GM12878 (cell line): ENCODE results near the gene TMED3. TPM values are rescaled to one million over a fixed set of nuclear protein-coding genes. Genes with fewer than 3 reads are reported as not detected.

ENCODE experiments used
- ATAC-seq: fragments of 200-7000 bp; cut with Tn5 transposase; 3 replicates; pipeline ENCODE4 v1.9.1; 2020; ENCODE audit warnings: mild to moderate bottlenecking, moderate library complexity
- BruUV-seq: library from RNA; stranded (reverse); fragments of 400-500 nt; replicated peaks from 2 replicates; lab custom pipeline; 2021; lab: Mats Ljungman, UMichigan
- CTCF ChIA-PET: fragments of 300-600 bp; sonication (Branson Sonifier 250); formaldehyde crosslinking; extraction: SDS; loops from one replicate; lab custom pipeline; 2021; ENCODE audit warnings: inconsistent platforms; lab: Yijun Ruan, JAX
- POLR2A ChIA-PET: fragments of 350-600 bp; formaldehyde crosslinking; extraction: SDS; loops from one replicate; lab custom pipeline; 2021; ENCODE audit warnings: inconsistent platforms; lab: Charles Lee
- RAD21 ChIA-PET: fragments of 300-600 bp; sonication (Branson Sonifier 250); formaldehyde crosslinking; loops from one replicate; lab custom pipeline; 2023; ENCODE audit warnings: antibody characterized with exemption; ENCODE audit not compliant: unreplicated experiment; lab: Charles Lee
- SMC1A ChIA-PET: fragments of 300-600 bp; sonication (Branson Sonifier 250); formaldehyde crosslinking; loops from one replicate; lab custom pipeline; 2023; ENCODE audit not compliant: unreplicated experiment, uncharacterized antibody; lab: Charles Lee
- DNase-seq: peaks from one replicate; pipeline ENCODE4 v3.0.0-alpha.2; 2011; ENCODE audit warnings: low read depth, low spot score
- FAIRE-seq: peaks from 3 replicates; lab custom pipeline; 2011; peaks lifted over from hg19 to GRCh38; lab: Jason Lieb, UNC
- H2AFZ ChIP-seq: 2 replicates; pipeline ENCODE4 v1.6.0; 2011; ENCODE audit warnings: low read depth, low read length, control low read depth; ENCODE audit not compliant: control insufficient read depth
- H3K27ac ChIP-seq: 2 replicates; pipeline ENCODE4 v1.5.1; 2011; ENCODE audit warnings: control low read depth; ENCODE audit not compliant: control insufficient read depth, insufficient read depth
- H3K27me3 ChIP-seq, 2 experiments: replicated peaks in 1 of 2; 2 replicates each; pipeline versions ENCODE4 v1.6.0 to v1.6.1; 2011; ENCODE audit warnings: low read length in 1 of 2; ENCODE audit not compliant: control insufficient read depth in 2 of 2, insufficient read depth in 2 of 2
- H3K36me3 ChIP-seq, 2 experiments: 2 replicates each; pipeline ENCODE4 v1.5.1; 2011; ENCODE audit warnings: low read length in 1 of 2; ENCODE audit not compliant: control insufficient read depth in 2 of 2, insufficient read depth in 2 of 2
- H3K4me1 ChIP-seq: 2 replicates; pipeline ENCODE4 v1.6.1; 2011; ENCODE audit warnings: mild to moderate bottlenecking, low read length, moderate library complexity, mixed read lengths; ENCODE audit not compliant: control insufficient read depth, insufficient read depth
- H3K4me2 ChIP-seq: 2 replicates; pipeline ENCODE4 v1.6.0; 2011; ENCODE audit warnings: control low read depth; ENCODE audit not compliant: control insufficient read depth, insufficient read depth
- H3K4me3 ChIP-seq: fragments of 200-600 bp; sonication (generic); 2 replicates; pipeline ENCODE4 v1.5.1; 2016
- H3K79me2 ChIP-seq: 2 replicates; pipeline ENCODE4 v1.6.0; 2011; ENCODE audit warnings: low read length; ENCODE audit not compliant: control insufficient read depth, insufficient read depth
- H3K9ac ChIP-seq: 2 replicates; pipeline ENCODE4 v1.8.0; 2011; ENCODE audit warnings: low read length, control low read depth, mixed read lengths; ENCODE audit not compliant: control insufficient read depth, insufficient read depth
- H3K9me3 ChIP-seq: replicated peaks from 3 replicates; pipeline ENCODE4 v1.5.1; 2011; ENCODE audit warnings: mild to moderate bottlenecking, low read length; ENCODE audit not compliant: control insufficient read depth, insufficient read depth
- H4K20me1 ChIP-seq: 2 replicates; pipeline ENCODE4 v1.6.0; 2011; ENCODE audit not compliant: control insufficient read depth, insufficient read depth
- CHD2 ChIP-seq: IDR thresholded peaks from 2 replicates; pipeline ENCODE4 v1.6.1; 2011; ENCODE audit warnings: low read depth, low read length, improper control_type of control experiment, borderline replicate concordance
- JUND ChIP-seq: IDR thresholded peaks from 2 replicates; pipeline ENCODE4 v1.6.1; 2012; ENCODE audit warnings: low read depth, mild to moderate bottlenecking, low read length, improper control_type of control experiment, moderate library complexity
- KAT2A ChIP-seq: conservative IDR thresholded peaks from 2 replicates; pipeline ENCODE4 v1.6.1; 2011; ENCODE audit warnings: low read depth, low read length; ENCODE audit not compliant: control insufficient read depth
- MYB ChIP-seq: fragments of 150-350 bp; IDR thresholded peaks from 2 replicates; pipeline ENCODE4 v1.6.1; 2014; ENCODE audit warnings: mild to moderate bottlenecking, low read depth, low read length, borderline replicate concordance
- RFX5 ChIP-seq: IDR thresholded peaks from 2 replicates; pipeline ENCODE4 v1.6.1; 2011; ENCODE audit warnings: low read depth, low read length, improper control_type of control experiment
- SUPT20H ChIP-seq: IDR thresholded peaks from 2 replicates; pipeline ENCODE4 v1.6.1; 2011; ENCODE audit warnings: low read depth, mild to moderate bottlenecking, low read length, moderate library complexity, borderline replicate concordance; ENCODE audit not compliant: control insufficient read depth
- ZBTB40 ChIP-seq: fragments of 450-650 bp; IDR thresholded peaks from 2 replicates; pipeline ENCODE4 v1.6.1; 2016; ENCODE audit warnings: mild to moderate bottlenecking, moderate library complexity, borderline replicate concordance
- WGBS: methylation state at CpG from one replicate; pipeline ENCODE4 v1.1.6; 2016; ENCODE audit warnings: low lambda C conversion rate; ENCODE audit not compliant: insufficient replicate concordance, insufficient coverage; ENCODE audit errors: missing lambda C conversion rate; 5-methylcytosine and 5-hydroxymethylcytosine counted together
- in situ Hi-C: fragments of 300-500 bp; cut with MboI; formaldehyde crosslinking; loops from 9 replicates; pipeline ENCODE4 v1.14.3; 2018; ENCODE audit warnings: mixed read lengths
- intact Hi-C: fragments of 100-400 bp; cut with micrococcal nuclease; formaldehyde crosslinking; loops from one replicate; pipeline ENCODE4 v1.14.2; 2022; ENCODE audit not compliant: unreplicated experiment
- polyA plus RNA-seq, 11 experiments: library from polyadenylated mRNA; depleted of rRNA in 4 of 11; unstranded in 6 of 11; stranded (reverse) in 5 of 11; fragments of >200 nt; fragmentation: Nextera tagmentation in 4 of 11; fragmentation: Illumina TruSeq in 1 of 11; extraction: Ambion mirVana in 4 of 11; extraction: Trizol in 1 of 11; gene quantifications; 1 replicate in 1 of 11; 2 replicates in 10 of 11; pipeline versions ENCODE4 v1.2.1 to v1.2.3, GENCODE V29; 2011 to 2016; ENCODE audit warnings: inconsistent platforms in 2 of 11, missing spikeins in 2 of 11, low read depth in 1 of 11
- total RNA-seq, 4 experiments: library from RNA; depleted of rRNA in 3 of 4; stranded (reverse); fragments of >200 nt in 3 of 4; fragmentation: Illumina TruSeq in 1 of 4; extraction: Trizol in 1 of 4; gene quantifications; 2 replicates each; pipeline versions ENCODE4 v1.2.1 to v1.2.3, GENCODE V29; 2013 to 2021
- TF ChIP-seq, protein P1 (sequence below): IDR thresholded peaks from 2 replicates; pipeline ENCODE4 v1.6.1; 2011; ENCODE audit warnings: mild to moderate bottlenecking, low read depth, low read length, moderate library complexity; ENCODE audit not compliant: insufficient replicate concordance

TMED3 gene
- total and polyA plus RNA-seq, 10 of the 15 experiments (the other 5 are each of a cell fraction or from before 2014, with no cell fraction given), result 7.6 to 95.8 (median 54.9) TPM

DNA sequence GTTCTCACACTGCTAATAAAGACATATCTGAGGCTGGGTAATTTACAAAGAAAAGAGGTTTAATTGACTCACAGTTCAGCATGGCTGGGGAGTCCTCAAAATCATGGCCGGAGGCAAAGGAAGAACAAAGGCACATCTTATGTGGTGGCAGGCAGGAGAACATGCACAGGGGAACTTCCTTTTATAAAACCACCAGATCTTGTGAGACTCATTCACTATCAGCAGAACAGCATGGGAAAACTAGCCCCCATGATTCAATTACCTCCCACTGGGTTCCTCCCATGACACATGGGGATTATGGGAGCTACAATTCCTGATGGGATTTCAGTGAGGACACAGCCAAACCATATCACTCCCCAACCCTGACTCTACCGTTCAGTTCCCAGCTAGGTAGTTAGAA lies 61.5 kb downstream of the TMED3 start:
- intact Hi-C loops (no loop called here), in situ Hi-C loops (no loop called here)
- ChIA-PET CTCF (interaction anchor here (1.0 to 2.0 kb wide), 3 partner anchors 9 to 224 kb away, joined by 4 to 13 read pairs (median 4); no protein-coding TSS in a partner anchor), POLR2A (no interaction called here), SMC1A (interaction anchor here (0.6 to 1.2 kb wide), 2 partner anchors 9 to 32 kb away, joined by 3 read pairs; no protein-coding TSS in a partner anchor), RAD21 (no interaction called here)
- no peaks in the 10 kb centered on the region for H3K9me3 ChIP-seq
- FAIRE-seq (no peak), DNase-seq (no peak), ATAC-seq (no peak)
- H2AFZ ChIP-seq, result no peak overlapping the region
- H3K4me1 ChIP-seq, result no peaks in the 10 kb centered on the region
- H3K9ac ChIP-seq, result no peak overlapping the region
- no TSS peak for BruUV-seq
- H4K20me1 ChIP-seq, result no peaks in the 10 kb centered on the region
- H3K4me2 ChIP-seq, result no peak overlapping the region
- no peaks in the 10 kb centered on the region for H3K79me2 ChIP-seq
- no peaks in the 10 kb centered on the region for H3K27me3 ChIP-seq
- no peak overlapping the region for H3K4me3 ChIP-seq
- TF ChIP-seq RFX5 (no peak), MYB (no peak), KAT2A (no peak), JUND (no peak), ZBTB40 (no peak), CHD2 (no peak), SUPT20H (no peak)
- TF ChIP-seq, protein P1, sequence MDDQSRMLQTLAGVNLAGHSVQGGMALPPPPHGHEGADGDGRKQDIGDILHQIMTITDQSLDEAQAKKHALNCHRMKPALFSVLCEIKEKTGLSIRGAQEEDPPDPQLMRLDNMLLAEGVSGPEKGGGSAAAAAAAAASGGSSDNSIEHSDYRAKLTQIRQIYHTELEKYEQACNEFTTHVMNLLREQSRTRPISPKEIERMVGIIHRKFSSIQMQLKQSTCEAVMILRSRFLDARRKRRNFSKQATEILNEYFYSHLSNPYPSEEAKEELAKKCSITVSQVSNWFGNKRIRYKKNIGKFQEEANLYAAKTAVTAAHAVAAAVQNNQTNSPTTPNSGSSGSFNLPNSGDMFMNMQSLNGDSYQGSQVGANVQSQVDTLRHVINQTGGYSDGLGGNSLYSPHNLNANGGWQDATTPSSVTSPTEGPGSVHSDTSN, result no peak
- 55% methylated on average over 2 of the region's 2 CpGs for WGBS
- H3K36me3 ChIP-seq, result no peaks in the 10 kb centered on the region
- no peak overlapping the region for H3K27ac ChIP-seq

Other genes starting within 250 kb of the TMED3 start
- 1.3 and 1.6 TPM in 2 replicates for gene RASGRF1, start 220.3 kb upstream of the TMED3 start, total RNA-seq (2014; rRNA removed)
- gene RASGRF1, start 220.3 kb upstream of the TMED3 start, total RNA-seq (2014; rRNA removed; fragmentation: Illumina TruSeq; extraction: Trizol), result 0.58 and 0.60 TPM in 2 replicates
- gene RASGRF1, start 220.3 kb upstream of the TMED3 start, total RNA-seq (2021), result 0.85 and 1.1 TPM in 2 replicates
- gene RASGRF1, start 220.3 kb upstream of the TMED3 start, polyA plus RNA-seq (2011; rRNA removed), result 0.68 and 0.87 TPM in 2 replicates
- gene RASGRF1, start 220.3 kb upstream of the TMED3 start, polyA plus RNA-seq (2014; fragmentation: Illumina TruSeq; extraction: Trizol), result 1.1 and 1.6 TPM in 2 replicates
- under 1 TPM; 0.20 to 0.21 TPM for gene RASGRF1, start 220.3 kb upstream of the TMED3 start, polyA plus RNA-seq (2014; fragmentation: Nextera tagmentation; extraction: Ambion mirVana)
- gene RASGRF1, start 220.3 kb upstream of the TMED3 start, polyA plus RNA-seq (2014; rRNA removed), result 0.60 and 0.72 TPM in 2 replicates
- 1 to 10 TPM; 1.1 to 1.9 TPM for gene RASGRF1, start 220.3 kb upstream of the TMED3 start, polyA plus RNA-seq (2016; fragmentation: Nextera tagmentation; extraction: Ambion mirVana)
- not detected in 2 replicates for gene ANKRD34C, start 28.4 kb upstream of the TMED3 start, total RNA-seq (2014; rRNA removed)
- gene ANKRD34C, start 28.4 kb upstream of the TMED3 start, total RNA-seq (2014; rRNA removed; fragmentation: Illumina TruSeq; extraction: Trizol), result not detected in 2 replicates
- gene ANKRD34C, start 28.4 kb upstream of the TMED3 start, total RNA-seq (2021), result not detected in 2 replicates
- 0.01 TPM in 1 of 2 replicates, not detected in the other for gene ANKRD34C, start 28.4 kb upstream of the TMED3 start, polyA plus RNA-seq (2011; rRNA removed)
- not detected in 2 replicates for gene ANKRD34C, start 28.4 kb upstream of the TMED3 start, polyA plus RNA-seq (2014; fragmentation: Illumina TruSeq; extraction: Trizol)
- not detected for gene ANKRD34C, start 28.4 kb upstream of the TMED3 start, polyA plus RNA-seq (2014; fragmentation: Nextera tagmentation; extraction: Ambion mirVana)
- not detected in 2 replicates for gene ANKRD34C, start 28.4 kb upstream of the TMED3 start, polyA plus RNA-seq (2014; rRNA removed)
- gene ANKRD34C, start 28.4 kb upstream of the TMED3 start, polyA plus RNA-seq (2016; fragmentation: Nextera tagmentation; extraction: Ambion mirVana), result not detected
- gene MINAR1, start 121.2 kb downstream of the TMED3 start, total RNA-seq (2014; rRNA removed), result 0.34 and 0.38 TPM in 2 replicates
- gene MINAR1, start 121.2 kb downstream of the TMED3 start, total RNA-seq (2014; rRNA removed; fragmentation: Illumina TruSeq; extraction: Trizol), result 0.28 and 0.31 TPM in 2 replicates
- gene MINAR1, start 121.2 kb downstream of the TMED3 start, total RNA-seq (2021), result 0.29 and 0.36 TPM in 2 replicates
- gene MINAR1, start 121.2 kb downstream of the TMED3 start, polyA plus RNA-seq (2011; rRNA removed), result 0.22 and 0.23 TPM in 2 replicates
- gene MINAR1, start 121.2 kb downstream of the TMED3 start, polyA plus RNA-seq (2014; fragmentation: Illumina TruSeq; extraction: Trizol), result 0.40 and 0.62 TPM in 2 replicates
- under 1 TPM; 0.05 to 0.07 TPM for gene MINAR1, start 121.2 kb downstream of the TMED3 start, polyA plus RNA-seq (2014; fragmentation: Nextera tagmentation; extraction: Ambion mirVana)
- 0.14 and 0.22 TPM in 2 replicates for gene MINAR1, start 121.2 kb downstream of the TMED3 start, polyA plus RNA-seq (2014; rRNA removed)
- under 1 TPM; 0.07 to 0.25 TPM for gene MINAR1, start 121.2 kb downstream of the TMED3 start, polyA plus RNA-seq (2016; fragmentation: Nextera tagmentation; extraction: Ambion mirVana)